AG04450 (cell line): Measurements from ENCODE around the gene SPC24. TPM values are rescaled to one million over a fixed set of nuclear protein-coding genes. Genes with fewer than 3 reads are reported as not detected.

Experiments
- CTCF ChIA-PET: fragments of 300-600, 350-600 bp; formaldehyde crosslinking; extraction: SDS; loops from one replicate; lab custom pipeline; 2022; ENCODE audit warnings: antibody characterized with exemption, inconsistent platforms; lab: Charles Lee
- POLR2A ChIA-PET: fragments of 350-600 bp; formaldehyde crosslinking; extraction: SDS; loops from one replicate; lab custom pipeline; 2021; ENCODE audit warnings: antibody characterized with exemption, inconsistent platforms; lab: Yijun Ruan, JAX
- DNase-seq: peaks from one replicate; pipeline ENCODE4 v3.0.0-alpha.2; 2011; ENCODE audit warnings: low read depth, low spot score
- H3K27ac ChIP-seq: one replicate; pipeline ENCODE4 v1.5.1; 2012; ENCODE audit warnings: low read depth, low read length, control low read depth
- H3K27me3 ChIP-seq: one replicate; pipeline ENCODE4 v1.6.0; 2012; ENCODE audit warnings: low read length; ENCODE audit not compliant: control insufficient read depth, insufficient read depth
- H3K4me3 ChIP-seq: 2 replicates; pipeline ENCODE4 v1.5.1; 2011; ENCODE audit warnings: mild to moderate bottlenecking, low read depth, low read length, control low read depth
- H3K9me3 ChIP-seq: 2 replicates; pipeline ENCODE4 v1.5.1; 2012; ENCODE audit warnings: low read length; ENCODE audit not compliant: control insufficient read depth, insufficient read depth
- CTCF ChIP-seq: IDR thresholded peaks from 2 replicates; pipeline ENCODE4 v1.5.1; 2011; ENCODE audit warnings: low read depth, low read length, control low read depth, inconsistent platforms
- polyA plus RNA-seq: library from polyadenylated mRNA; depleted of rRNA; stranded (reverse); fragments of >200 nt; gene quantifications from 2 replicates; pipeline ENCODE4 v1.2.3, GENCODE V29; 2011

The SPC24 gene
- polyA plus RNA-seq, 1 experiment = 6.0 TPM

DNA sequence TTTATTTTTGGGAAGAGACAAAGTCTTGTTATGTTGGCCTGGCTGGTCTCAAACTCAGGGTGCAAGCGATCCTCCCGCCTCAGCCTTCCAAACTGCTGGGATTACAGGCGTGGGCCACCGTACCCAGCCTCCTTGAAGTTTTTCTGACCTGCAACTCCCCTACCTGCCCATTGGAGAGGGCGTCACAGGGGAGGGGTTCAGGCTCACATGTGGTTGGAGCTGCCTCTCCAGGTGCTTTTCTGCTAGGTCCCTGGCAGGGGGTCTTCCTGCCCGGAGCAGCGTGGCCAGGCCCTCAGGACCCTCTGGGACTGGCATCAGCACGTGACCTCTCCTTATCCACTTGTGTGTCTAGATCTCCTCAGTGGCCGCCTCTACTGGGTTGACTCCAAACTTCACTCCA lies 39.1 kb downstream of the SPC24 start:
- Histone ChIP-seq H3K9me3 (no peaks in the 10 kb centered on the region; the same call in 1 of the 2 replicates), H3K4me3 (no peak overlapping the region), H3K27me3 (no peaks in the 10 kb centered on the region), H3K27ac (no peak overlapping the region)
- CTCF ChIA-PET = interaction anchor here (2.4 kb wide), 1 partner anchor 10 kb away, joined by 10 read pairs; no protein-coding TSS in a partner anchor
- POLR2A ChIA-PET = no interaction called here
- no peak for DNase-seq
- no peak for TF ChIP-seq CTCF

DNA sequence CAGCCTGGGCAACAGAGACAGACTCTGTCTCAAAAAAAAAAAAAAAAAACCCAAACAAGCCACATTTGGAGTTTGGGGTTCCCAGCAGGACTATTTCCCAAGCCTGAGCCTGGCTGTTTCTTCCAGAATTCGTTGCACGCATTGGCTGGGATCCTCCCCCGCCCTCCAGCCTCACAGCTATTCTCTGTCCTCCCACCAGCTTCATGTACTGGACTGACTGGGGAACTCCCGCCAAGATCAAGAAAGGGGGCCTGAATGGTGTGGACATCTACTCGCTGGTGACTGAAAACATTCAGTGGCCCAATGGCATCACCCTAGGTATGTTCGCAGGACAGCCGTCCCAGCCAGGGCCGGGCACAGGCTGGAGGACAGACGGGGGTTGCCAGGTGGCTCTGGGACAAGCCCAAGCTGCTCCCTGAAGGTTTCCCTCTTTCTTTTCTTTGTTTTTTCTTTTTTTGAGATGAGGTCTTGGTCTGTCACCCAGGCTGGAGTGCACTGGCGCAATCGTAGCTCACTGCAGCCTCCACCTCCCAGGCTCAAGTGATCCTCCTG lies 39.6 kb downstream of the SPC24 start:
- no peak for DNase-seq
- ChIA-PET CTCF (interaction anchor here (2.4 kb wide), 1 partner anchor 10 kb away, joined by 10 read pairs; no protein-coding TSS in a partner anchor), POLR2A (no interaction called here)
- Histone ChIP-seq H3K4me3 (no peak overlapping the region), H3K9me3 (no peaks in the 10 kb centered on the region; the same call in 1 of the 2 replicates), H3K27me3 (no peaks in the 10 kb centered on the region), H3K27ac (no peak overlapping the region)
- TF ChIP-seq CTCF = no peak

DNA sequence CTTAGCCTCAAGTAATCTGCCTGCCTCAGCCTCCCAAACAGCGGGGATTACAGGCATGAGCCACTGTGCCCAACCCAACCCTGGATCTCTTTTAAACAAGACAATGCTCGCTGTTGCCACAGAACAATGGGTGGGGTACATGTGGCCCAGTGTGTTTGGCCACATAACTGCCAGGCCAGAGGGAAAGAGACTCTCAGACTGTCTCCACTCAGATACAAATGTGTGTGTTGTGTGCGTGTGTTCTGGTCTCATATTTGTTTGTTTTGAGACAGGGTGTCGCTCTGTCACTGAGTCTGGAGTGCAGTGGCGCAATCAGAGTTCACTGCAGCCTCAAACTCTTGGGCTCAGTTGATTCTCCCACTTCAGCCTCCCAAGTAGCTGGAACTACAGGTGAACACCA lies 40.5 kb downstream of the SPC24 start:
- Histone ChIP-seq H3K4me3 (no peak overlapping the region), H3K27ac (no peak overlapping the region), H3K27me3 (no peaks in the 10 kb centered on the region), H3K9me3 (no peaks in the 10 kb centered on the region)
- TF ChIP-seq CTCF = no peak
- POLR2A ChIA-PET = no interaction called here
- CTCF ChIA-PET = interaction anchor here (2.4 kb wide), 1 partner anchor 11 kb away, joined by 10 read pairs; no protein-coding TSS in a partner anchor
- no peak for DNase-seq

DNA sequence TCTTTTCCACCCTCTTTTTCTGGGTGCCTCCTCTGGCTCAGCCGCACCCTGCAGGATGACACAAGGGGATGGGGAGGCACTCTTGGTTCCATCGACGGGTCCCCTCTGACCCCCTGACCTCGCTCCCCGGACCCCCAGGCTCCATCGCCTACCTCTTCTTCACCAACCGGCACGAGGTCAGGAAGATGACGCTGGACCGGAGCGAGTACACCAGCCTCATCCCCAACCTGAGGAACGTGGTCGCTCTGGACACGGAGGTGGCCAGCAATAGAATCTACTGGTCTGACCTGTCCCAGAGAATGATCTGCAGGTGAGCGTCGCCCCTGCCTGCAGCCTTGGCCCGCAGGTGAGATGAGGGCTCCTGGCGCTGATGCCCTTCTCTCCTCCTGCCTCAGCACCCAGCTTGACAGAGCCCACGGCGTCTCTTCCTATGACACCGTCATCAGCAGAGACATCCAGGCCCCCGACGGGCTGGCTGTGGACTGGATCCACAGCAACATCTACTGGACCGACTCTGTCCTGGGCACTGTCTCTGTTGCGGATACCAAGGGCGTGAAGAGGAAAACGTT lies 42.4 kb downstream of the SPC24 start:
- POLR2A ChIA-PET = interaction anchor here (0.6 kb wide), 1 partner anchor 34 kb away, joined by 4 read pairs; no protein-coding TSS in a partner anchor
- CTCF ChIA-PET = no interaction called here
- no peaks in the 10 kb centered on the region for H3K27me3 ChIP-seq
- no peak for TF ChIP-seq CTCF
- no peaks in the 10 kb centered on the region for H3K9me3 ChIP-seq
- DNase-seq = no peak
- no peak overlapping the region for H3K4me3 ChIP-seq
- H3K27ac ChIP-seq = no peak overlapping the region

- TF ChIP-seq CTCF = no peak
- H3K4me3 ChIP-seq = no peak overlapping the region
- H3K27ac ChIP-seq = no peak overlapping the region
- ChIA-PET CTCF (no interaction called here), POLR2A (no interaction called here)
- H3K9me3 ChIP-seq = no peaks in the 10 kb centered on the region
- no peaks in the 10 kb centered on the region for H3K27me3 ChIP-seq
- no peak for DNase-seq
Observed at GRCh38 chr19:11111771-11112144, 43.8 kb downstream of the SPC24 start.
